Heart left ventricle (tissue), 16 donors: ENCODE data around the gene MARCHF3. TPM values are rescaled to one million over a fixed set of nuclear protein-coding genes. Genes with fewer than 3 reads are reported as not detected.

ENCODE experiments used
- ATAC-seq, 4 donors: fragments of 200-7000 bp; cut with Tn5 transposase; one replicate each; pipeline ENCODE4 v1.9.1; 2020 to 2022; ENCODE audit warnings: moderate library complexity in 4 of 4, mild to moderate bottlenecking in 3 of 4, moderate number of reproducible peaks in 1 of 4
- DNase-seq, 5 donors: peaks; one replicate each; pipeline ENCODE4 v3.0.0-alpha.2; 2020
- H3K27ac ChIP-seq, 12 donors: fragments of 200-600 bp; sonication (generic) in 4 of 12; one replicate each; pipeline versions ENCODE4 v1.5.0 to v1.8.0; 2016 to 2022; ENCODE audit warnings: mild to moderate bottlenecking in 2 of 12
- H3K27me3 ChIP-seq, 9 donors: fragments of 200-600 bp; sonication (generic) in 2 of 9; one replicate each; pipeline versions ENCODE4 v1.5.1 to v1.8.0; 2016 to 2022; ENCODE audit warnings: mild to moderate bottlenecking in 3 of 9
- H3K36me3 ChIP-seq, 9 donors: fragments of 200-600 bp; sonication (generic) in 2 of 9; one replicate each; pipeline versions ENCODE4 v1.5.0 to v1.8.0; 2018 to 2022; ENCODE audit warnings: mild to moderate bottlenecking in 2 of 9
- H3K4me1 ChIP-seq, 12 donors: fragments of 200-600 bp; sonication (generic) in 4 of 12; one replicate each; pipeline versions ENCODE4 v1.5.0 to v1.8.0; 2016 to 2022; ENCODE audit warnings: mild to moderate bottlenecking in 3 of 12
- H3K4me3 ChIP-seq, 12 donors: fragments of 200-600 bp; sonication (generic) in 4 of 12; one replicate each; pipeline versions ENCODE4 v1.5.0 to v1.8.0; 2017 to 2022; ENCODE audit warnings: mild to moderate bottlenecking in 9 of 12, moderate library complexity in 4 of 12
- H3K9me3 ChIP-seq, 12 donors: fragments of 200-600 bp; sonication (generic) in 4 of 12; one replicate each; pipeline versions ENCODE4 v1.5.0 to v1.8.0; 2016 to 2022; ENCODE audit warnings: mild to moderate bottlenecking in 1 of 12
- POLR2A ChIP-seq, 2 donors: fragments of 450-650 bp; IDR thresholded peaks; one replicate each; pipeline ENCODE4 v1.6.1; 2017; ENCODE audit warnings: antibody characterized with exemption in 2 of 2, mild to moderate bottlenecking in 2 of 2, moderate library complexity in 2 of 2
- WGBS, 4 donors: extraction: QIAGEN DNeasy Blood & Tissue Kit in 2 of 4; methylation state at CpG; one replicate each; pipeline versions ENCODE4 v1.1.5 to v1.1.7; 2013 to 2018; 5-methylcytosine and 5-hydroxymethylcytosine counted together
- intact Hi-C, 10 donors: fragments of 100-400 bp; cut with DNase I; formaldehyde crosslinking; loops; one replicate each; pipeline versions ENCODE4 v1.11.1 to v1.14.2; 2022
- polyA plus RNA-seq, 2 donors: library from polyadenylated mRNA; stranded (reverse); fragments of 200-250 nt; gene quantifications; one replicate each; pipeline ENCODE4 v1.2.3, GENCODE V29; 2013
- total RNA-seq, 9 donors: library from RNA; depleted of rRNA in 2 of 9; stranded (reverse); fragments of >200 nt in 2 of 9; fragmentation: NEBNext Ultra II Directional in 3 of 9; extraction: Animal tissue kit (Norgen Biotek cat#: 25700) in 3 of 9; gene quantifications; one replicate each; pipeline versions ENCODE4 v1.1.0 to v1.2.4, GENCODE V29; 2016 to 2023
- TF ChIP-seq, protein P1 (sequence below), 12 donors: fragments of 200-600 bp; sonication (generic) in 4 of 12; IDR thresholded peaks; one replicate each; pipeline versions ENCODE4 v1.5.0 to v1.8.0; 2018 to 2022; ENCODE audit warnings: antibody characterized with exemption in 12 of 12, mild to moderate bottlenecking in 5 of 12
- donor health status: ischemic (EF 13 %, LVEDD 7.1; RV severe dilation, severe dysfunction).
- donor health status: healthy with polysubstance abuse.
- donor health status: DM: no; HTN: yes; CAD: no.
- donor health status: DM: no; HTN: no; CAD: no.
- donor health status: ischemic (EF 25% LVEDD 6.9; RV normal size, moderate dysfunction).
- donor health status: ischemic (EF 25% LVEDD 5.7; RV mildly dilated, moderate dysfunction).
- donor health status: healthy.
- donor health status: DM: yes; HTN: yes; CAD: no.
- donor health status: ischemic (EF 35%, LVEDD 5.7; RV mildly dilated, moderate dysfunction).
- donor health status: nonischemic (EF 11% LVEDD 7.7; RV severe dilation, severe dysfunction).
- donor health status: DM: yes; HTN: yes; CAD: no.
- donor health status: PGD.
- donor health status: ischemic (EF 29% LVEDD 5.4; RV normal size, mild dysfunction).
- donor health status: nonischemic (EF 23%, LVEDD 6.1; RV moderate dilation, normal function).

The MARCHF3 gene
- total and polyA plus RNA-seq, 11 donors = 9.9 to 113 (median 38.0) TPM

DNA sequence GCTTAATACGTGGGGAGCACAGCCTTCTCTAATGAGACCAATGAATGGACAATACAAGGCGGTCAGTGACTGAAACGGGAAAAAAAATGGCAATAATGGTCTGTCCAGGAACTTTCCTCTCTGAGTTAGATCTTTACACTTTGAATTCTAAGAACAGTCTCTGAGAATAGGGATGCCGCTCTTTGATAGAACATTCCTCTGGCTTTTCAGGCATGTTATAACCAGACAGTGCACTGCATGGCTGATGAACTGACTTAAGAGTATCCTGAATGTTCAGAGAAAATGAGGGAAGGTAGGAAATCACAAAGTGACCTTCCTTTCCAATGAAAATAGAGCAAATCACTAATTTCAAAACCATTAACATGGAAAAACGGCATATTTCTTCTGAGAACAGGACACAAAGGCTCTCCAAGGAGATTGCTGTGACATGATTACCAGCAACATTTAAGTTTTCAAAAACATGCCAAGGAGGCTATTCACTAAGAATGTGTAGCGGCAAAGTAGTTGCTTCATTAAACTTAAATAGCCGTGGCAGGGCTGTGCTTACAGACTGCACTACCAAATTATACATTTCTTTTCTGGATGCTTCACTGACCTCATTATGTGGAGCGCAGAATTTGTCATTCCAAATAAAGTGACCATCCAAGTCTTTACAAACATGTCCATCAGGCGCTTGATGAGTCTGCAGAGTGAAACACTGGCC lies 105.9 kb downstream of the MARCHF3 start:
- intact Hi-C loops = loop anchor here in 3 of 10 donors (5.0 kb wide), 4 partner anchors 33 to 108 kb away; partner anchors contain the start of gene MARCHF3 (in 1 of the 3)
- Histone ChIP-seq H3K4me1 (peaks cover 9 to 49% (median 24%) of the 10 kb centered on the region in 12 donors), H3K36me3 (no peaks in the 10 kb centered on the region), H3K27me3 (no peaks in the 10 kb centered on the region), H3K9me3 (no peaks in the 10 kb centered on the region), H3K27ac (no peak overlapping the region), H3K4me3 (no peak overlapping the region)
- TF ChIP-seq POLR2A (IDR thresholded peaks at IDR 0.05) = no peak
- TF ChIP-seq, protein P1, sequence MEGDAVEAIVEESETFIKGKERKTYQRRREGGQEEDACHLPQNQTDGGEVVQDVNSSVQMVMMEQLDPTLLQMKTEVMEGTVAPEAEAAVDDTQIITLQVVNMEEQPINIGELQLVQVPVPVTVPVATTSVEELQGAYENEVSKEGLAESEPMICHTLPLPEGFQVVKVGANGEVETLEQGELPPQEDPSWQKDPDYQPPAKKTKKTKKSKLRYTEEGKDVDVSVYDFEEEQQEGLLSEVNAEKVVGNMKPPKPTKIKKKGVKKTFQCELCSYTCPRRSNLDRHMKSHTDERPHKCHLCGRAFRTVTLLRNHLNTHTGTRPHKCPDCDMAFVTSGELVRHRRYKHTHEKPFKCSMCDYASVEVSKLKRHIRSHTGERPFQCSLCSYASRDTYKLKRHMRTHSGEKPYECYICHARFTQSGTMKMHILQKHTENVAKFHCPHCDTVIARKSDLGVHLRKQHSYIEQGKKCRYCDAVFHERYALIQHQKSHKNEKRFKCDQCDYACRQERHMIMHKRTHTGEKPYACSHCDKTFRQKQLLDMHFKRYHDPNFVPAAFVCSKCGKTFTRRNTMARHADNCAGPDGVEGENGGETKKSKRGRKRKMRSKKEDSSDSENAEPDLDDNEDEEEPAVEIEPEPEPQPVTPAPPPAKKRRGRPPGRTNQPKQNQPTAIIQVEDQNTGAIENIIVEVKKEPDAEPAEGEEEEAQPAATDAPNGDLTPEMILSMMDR (IDR thresholded peaks at IDR 0.05) = no peak
- ATAC-seq (no peak), DNase-seq (no peak)
- WGBS, 4 donors = 96 to 98% (median 97%) methylated on average over 9 of the region's 9 CpGs

DNA sequence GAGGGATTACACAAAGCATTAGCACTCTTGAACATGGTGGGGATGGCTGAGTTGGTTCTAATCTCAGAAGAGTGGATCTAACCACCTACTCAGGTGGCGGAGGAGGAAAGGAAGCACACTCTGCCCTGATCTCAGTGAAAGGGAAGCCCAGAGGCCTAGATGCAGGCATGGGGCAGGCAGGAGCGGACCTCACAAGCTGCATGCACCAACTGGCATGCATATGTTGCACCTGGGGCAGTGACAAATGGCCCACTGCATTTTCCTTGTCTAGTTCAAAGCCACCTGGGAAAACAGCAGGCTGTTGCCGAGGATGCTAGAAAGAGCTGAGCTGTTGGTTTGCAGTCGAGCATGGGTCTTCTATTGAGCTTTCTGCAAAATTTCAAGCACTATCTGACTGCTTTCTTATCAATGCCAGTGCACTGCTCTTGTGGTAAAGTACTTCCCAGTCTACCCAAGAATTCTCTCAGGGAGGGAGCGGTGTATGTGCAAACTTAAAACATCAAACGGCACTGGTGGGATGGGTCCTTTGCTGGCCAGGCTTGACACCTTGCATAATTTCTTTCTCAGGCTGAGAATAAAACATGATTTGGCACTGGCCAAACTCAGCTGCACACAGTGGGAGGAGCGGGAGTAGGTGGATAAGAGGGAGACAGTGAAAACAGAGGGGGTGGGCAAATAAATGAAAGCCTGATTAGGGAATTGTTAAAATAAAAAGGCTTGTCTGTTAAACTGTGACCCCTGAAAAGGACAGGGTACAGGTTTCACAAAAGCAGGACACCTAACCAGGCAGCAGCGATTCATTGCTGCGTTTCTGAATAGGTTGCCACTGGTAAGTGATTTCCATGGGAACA lies 108.9 kb downstream of the MARCHF3 start:
- peak in 3 of 4 donors; percentile 2 to 46 (median 19) for ATAC-seq
- Histone ChIP-seq H3K4me3 (no peak overlapping the region), H3K27me3 (no peaks in the 10 kb centered on the region), H3K9me3 (no peaks in the 10 kb centered on the region), H3K27ac (peak overlapping the region in 11 of 12 donors; percentile 30 to 90 (median 73)), H3K36me3 (peaks cover 0 to 9% (median 0%) of the 10 kb centered on the region in 9 donors), H3K4me1 (peaks cover 9 to 66% (median 35%) of the 10 kb centered on the region in 12 donors)
- no peak for DNase-seq
- intact Hi-C loops = loop anchor here in 3 of 10 donors (5.0 kb wide), 4 partner anchors 36 to 111 kb away; partner anchors contain the start of gene MARCHF3 (in 1 of the 3)
- no peak for TF ChIP-seq POLR2A (IDR thresholded peaks at IDR 0.05)
- TF ChIP-seq, protein P1 (IDR thresholded peaks at IDR 0.05) = no peak
- WGBS, 4 donors = 61 to 73% (median 68%) methylated on average over 9 of the region's 9 CpGs

DNA sequence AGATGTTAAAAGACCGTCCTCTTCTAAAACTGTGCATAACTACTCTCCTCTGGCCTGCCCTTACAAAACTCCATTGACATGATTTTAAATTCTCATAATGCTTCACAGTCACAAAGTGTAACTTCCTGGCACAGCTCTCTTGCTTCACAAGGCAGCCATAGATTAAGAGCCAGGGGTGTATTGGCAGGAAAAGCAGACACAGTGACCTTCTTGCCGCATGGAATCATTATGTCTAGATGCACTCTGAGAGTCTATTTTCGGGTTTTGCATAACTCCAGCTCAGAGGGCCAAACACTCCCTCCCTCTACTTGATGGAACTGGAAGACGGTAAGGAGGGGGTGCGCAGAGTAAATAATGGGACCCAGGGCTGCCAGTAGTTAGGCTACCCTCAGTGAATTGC lies 110.1 kb downstream of the MARCHF3 start:
- DNase-seq (peak in 4 of 5 donors; percentile 44 to 59 (median 48)), ATAC-seq (peak; percentile 89 to 93 (median 92))
- H3K36me3 ChIP-seq = peaks cover 0 to 13% (median 0%) of the 10 kb centered on the region in 9 donors
- 14 to 31% (median 28%) methylated on average over 5 of the region's 5 CpGs for WGBS, 4 donors
- H3K4me1 ChIP-seq = peaks cover 9 to 54% (median 32%) of the 10 kb centered on the region in 12 donors
- no peaks in the 10 kb centered on the region for H3K27me3 ChIP-seq
- intact Hi-C loops = loop anchor here in 3 of 10 donors (5.0 kb wide), 4 partner anchors 37 to 112 kb away; partner anchors contain the start of gene MARCHF3 (in 1 of the 3)
- no peak for TF ChIP-seq POLR2A (IDR thresholded peaks at IDR 0.05)
- TF ChIP-seq, protein P1 (IDR thresholded peaks at IDR 0.05) = no peak
- peak overlapping the region in 1 of 12 donors; percentile 9 for H3K4me3 ChIP-seq
- H3K9me3 ChIP-seq = no peaks in the 10 kb centered on the region
- H3K27ac ChIP-seq = peak overlapping the region; percentile 8 to 90 (median 72)
